ENCODE results near the gene SYT1.
"Not testable (repeated sequence)": the region's sequence is repeated elsewhere in the genome, so short reads cannot be mapped to it uniquely, and the experiment has no call there.

SYT1 gene

DNA sequence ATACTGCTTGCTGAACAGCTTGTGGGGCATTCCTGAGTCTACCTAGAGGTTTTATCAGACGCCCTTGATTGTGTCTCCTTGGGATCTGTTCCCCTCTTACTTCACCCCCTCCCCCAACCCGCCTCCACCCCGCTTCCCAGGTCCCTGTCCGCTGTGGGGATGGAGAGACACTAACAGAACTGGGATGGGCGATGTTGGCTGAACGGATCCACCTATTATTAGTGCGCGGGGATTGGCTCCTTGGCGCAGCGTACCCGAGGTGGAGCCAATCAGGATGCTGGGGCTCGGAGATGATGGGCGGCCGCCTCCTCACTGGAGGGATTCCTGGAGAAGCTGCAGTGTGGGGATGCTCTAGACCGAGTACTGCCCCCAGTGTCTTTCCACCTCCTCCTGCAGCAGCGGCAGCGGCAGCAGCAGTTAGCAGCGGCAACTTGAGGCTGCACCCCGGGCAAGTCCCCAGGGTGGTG is at the start of gene SYT1:
Gene SYT1 (plus strand): TSS at position 372 of the 467 bp plus-strand sequence.
- no peak for DNase-seq

DNA sequence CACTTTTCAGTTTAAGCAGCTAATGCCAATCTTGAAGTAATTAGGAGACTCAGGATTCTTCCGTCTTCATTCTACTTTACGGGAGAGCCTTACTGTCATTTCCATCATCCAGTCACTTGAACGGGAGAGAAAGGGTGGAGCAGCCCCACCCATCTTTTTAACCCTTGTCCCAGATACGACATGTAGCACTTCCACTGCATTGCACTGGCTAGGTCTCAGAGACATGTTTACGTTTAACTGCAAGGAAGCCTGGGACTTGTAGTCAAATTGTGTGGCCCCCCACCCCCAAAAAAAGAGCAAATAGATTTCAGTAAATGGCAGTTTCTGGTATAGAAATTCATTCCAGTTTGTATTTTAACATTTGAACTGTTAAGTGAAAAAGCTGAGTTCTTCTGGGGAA is 46.1 kb upstream of the SYT1 start:
- no peak for DNase-seq

DNA sequence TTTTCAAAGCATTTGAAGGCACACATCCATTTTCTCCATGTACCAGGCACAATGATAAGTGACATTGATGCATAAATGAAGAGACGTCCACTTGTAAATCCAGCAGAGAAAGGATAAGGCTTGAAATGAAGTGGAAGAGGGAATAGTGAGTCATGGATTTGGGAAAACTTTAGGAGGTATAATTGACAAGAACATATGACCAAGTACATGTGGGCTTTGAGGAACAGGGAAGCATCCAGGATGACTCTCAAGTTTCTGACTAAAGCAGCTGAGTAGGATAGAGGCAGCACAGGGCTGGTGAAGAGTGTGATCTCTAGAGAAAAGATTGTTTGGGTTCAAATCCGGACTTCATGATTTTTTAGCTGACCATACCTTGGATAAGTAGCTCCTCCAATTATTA is 43.6 kb upstream of the SYT1 start:
- no peak for DNase-seq

DNA sequence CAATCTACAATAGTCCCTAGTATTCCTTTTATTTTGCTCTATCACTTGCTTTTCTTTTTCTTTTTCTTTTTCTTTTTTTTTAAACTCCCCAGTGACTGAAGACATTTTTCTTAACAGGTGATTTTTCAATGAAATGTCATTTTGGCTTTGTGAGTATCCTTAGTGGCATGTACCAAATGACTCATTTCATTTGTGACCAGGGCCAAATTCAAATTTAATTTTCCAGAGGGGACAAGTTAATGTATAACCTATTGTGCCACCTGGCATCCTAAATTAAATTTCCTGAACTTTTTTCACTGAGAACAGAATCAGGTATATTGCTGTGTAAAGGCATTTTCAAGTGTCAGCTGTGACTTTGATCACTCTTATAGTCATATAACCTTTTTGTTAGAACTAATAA is 39.7 kb upstream of the SYT1 start:
- no peak for DNase-seq

DNA sequence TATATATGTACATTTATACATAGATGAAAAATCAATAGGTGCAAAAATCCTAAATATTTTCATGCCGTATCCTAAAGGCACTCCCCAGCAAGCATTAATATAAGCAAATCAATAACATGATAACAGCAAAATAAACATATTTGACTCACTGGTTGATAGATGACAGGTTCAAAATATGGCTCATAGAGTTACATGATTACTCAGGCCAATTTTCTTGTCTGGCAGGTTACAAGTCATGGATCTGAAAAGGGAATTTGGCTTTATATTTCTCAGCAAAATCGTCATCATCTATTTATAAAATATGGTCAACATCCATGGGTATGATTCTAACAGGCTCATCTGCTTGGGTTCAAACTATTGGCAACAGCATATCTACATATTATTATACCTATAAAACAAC is 34.9 kb upstream of the SYT1 start:
- no peak for DNase-seq

DNA sequence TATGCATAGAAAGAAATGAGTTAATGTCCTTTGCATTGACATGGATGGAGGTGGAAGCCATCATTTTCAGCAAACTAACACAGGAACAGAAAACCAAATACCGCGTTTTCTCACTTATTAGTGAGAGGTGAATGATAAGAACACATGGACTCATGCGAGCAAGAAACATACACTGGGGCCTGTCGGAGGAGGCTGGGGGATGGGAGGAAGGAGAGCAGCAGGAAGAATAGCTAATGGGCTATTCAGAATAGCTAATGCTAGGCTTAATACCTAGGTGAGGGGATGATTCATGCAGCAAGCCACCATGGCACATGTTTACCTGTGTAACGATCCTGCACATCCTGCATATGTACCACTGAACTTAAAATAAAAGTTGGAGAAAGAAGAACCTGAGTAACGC is 29.1 kb upstream of the SYT1 start:
- DNase-seq: no peak

DNA sequence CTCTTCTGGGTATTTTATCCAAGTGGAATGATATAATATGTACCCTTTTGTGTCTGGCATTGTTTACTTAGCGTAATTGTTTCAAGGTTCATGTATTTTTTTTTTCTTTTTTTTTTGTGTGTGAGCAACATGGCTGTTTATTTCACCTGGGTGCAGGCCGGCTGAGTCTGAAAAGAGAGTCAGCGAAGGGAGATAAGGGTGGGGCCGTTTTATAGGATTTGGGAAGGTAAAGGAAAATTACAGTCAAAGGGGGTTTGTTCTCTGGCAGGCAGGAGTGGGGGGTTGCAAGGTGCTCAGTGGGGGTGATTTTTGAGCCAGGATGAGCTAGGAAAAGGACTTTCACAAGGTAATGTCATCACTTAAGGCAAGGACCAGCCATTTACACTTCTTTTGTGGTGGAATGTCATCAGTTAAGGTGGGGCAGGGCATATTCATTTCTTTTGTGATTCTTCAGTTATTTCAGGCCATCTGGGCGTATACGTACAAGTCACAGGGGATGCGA is 24.0 kb upstream of the SYT1 start:
- DNase-seq: not testable (repeated sequence)

DNA sequence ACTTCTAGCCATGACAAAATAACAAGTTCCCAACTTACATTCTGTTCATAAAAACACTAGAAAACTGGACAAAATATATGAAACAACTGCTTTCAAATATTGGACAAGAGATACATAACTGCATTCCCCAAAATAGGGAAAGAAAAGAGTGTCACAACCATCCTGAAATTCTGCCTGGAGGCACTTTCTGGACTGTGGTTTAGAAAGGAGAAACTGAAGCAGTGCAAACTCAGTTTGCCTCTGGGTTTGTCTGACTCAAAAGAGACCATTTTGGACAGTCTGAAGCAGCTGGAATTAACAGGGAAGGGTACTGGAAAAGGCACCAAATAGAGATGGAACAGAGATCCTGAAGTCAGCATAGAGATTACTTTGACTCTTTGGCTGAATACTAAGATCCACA is 11.3 kb upstream of the SYT1 start:
- no peak for DNase-seq

DNA sequence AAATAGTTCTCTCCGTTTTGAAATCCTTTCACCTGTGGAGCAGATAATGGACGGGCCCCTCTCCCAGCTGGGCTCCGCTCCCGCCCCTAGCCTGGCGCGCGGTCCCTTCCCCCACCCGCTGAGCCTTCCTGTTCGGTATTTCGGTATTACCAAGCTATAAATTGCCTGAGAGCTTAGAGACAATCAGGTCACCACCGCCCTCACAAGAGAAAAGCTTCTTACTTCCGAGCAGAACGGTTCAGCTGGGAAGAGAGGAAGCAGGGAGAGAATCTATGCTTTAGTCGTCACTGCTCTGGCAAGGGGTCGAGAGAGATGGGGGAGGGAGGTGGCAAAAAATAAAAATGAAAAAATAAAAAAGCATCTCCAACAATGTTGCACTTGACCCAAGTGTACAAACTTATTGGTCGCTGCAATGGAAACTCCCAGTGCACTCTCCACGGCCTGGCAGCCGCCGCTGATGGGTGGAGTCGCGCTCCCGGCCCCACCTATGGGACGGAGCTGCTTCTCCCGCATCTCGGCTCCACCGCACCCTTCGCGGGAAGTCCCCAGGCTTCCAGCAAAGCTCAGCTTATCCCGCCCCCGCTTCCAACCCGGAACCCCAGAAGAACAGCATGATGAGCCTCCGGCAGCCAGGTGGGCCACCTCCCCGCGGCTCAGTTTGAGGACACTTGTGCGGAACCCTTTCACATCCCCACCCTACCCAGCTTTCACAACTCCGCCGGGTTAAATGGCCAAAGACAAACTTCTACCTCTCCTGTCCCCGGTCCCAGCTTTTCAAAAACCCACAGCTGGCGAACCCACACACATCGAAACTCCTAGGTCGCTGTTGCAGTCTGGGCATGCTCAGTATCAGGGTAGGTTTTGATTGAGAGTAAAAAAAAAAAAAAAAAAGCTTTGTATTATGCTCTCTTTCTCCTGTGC is 832 bp upstream of the SYT1 start:
- DNase-seq: no peak

DNA sequence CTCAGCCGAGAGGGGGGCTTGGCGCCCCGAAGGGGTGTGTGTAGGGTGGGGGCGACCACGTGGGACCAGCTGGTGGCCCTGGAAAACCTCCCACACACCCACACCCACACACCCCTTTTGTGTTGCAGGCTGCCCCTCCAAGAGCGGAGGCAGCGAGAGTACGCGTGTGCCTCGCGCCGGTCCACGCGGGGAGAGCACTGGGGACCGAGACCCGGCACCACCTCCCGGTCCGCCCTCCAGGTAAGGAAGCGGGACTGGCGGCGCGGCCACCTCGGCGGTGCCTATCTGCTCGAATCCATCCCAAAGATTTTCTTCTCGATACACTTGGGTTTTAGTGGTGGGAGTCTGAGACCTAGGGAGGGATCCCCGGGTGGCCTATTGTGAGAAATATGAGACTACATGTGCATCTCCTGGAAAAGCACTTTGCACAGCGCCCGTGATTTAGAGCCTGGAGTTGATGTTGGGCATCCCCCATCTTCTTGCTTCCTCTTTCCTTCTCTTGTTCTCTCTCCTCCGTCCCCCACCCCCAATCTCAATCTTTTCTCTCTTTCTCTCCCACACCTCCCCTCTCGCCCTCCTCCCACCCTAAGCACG is 393 bp downstream of the SYT1 start:
- DNase-seq: no peak

DNA sequence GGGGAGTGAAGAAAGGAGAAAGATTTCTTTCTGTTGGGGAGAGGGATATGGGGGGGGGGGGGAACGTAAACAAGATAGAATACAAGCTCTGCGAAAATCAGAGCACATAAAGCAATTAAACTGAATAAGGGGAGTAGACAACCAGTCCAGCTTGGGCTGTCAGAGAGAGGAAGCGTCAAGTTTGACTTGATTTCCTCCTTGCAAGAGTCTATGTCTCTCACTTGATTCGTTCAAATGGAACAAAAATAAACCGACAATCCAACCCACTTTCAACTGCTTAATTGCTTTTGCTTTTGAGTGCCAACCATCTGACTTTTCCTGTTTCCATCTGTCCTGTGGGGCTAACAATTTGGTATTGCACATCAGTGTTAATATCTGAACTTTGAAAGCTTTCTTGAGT is 942 bp downstream of the SYT1 start:
- DNase-seq: no peak

DNA sequence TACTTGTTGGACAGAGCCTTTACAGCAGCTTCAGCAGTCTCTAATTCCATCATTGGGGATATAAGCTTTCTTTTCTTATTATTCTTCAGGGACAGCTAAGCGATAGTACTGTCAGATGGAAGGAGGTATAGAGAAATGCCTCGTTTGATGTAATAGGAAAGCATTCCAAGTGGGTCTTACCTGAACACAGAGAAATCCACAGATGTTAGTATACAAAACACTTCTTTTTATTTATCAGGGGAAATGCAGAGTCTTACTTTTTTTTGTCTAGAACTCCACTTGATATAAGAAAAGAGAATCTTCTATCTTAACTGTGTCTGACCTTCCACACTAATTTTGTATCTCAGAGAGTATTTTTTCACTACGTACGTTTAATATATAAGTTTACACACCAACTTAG is 1.9 kb downstream of the SYT1 start:
- DNase-seq: no peak

DNA sequence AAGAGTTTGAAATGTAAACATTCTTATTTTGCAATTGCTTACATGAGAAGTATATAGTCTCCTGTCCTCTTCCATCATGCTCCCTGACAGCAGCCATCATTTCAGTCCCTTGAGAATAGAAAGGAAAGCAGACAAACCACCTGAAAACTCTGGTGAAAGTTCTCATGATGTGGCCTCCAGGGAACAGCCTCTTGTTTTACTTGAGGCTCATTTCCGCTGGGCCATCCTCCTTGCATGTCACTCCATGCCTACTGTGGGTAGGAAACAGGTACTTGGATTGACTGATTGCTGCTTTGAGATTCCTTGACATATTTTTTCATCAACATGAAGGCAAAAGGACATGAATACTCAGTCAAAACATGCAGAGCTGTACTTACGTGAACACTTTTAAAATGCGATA is 6.0 kb downstream of the SYT1 start:
- no peak for DNase-seq

DNA sequence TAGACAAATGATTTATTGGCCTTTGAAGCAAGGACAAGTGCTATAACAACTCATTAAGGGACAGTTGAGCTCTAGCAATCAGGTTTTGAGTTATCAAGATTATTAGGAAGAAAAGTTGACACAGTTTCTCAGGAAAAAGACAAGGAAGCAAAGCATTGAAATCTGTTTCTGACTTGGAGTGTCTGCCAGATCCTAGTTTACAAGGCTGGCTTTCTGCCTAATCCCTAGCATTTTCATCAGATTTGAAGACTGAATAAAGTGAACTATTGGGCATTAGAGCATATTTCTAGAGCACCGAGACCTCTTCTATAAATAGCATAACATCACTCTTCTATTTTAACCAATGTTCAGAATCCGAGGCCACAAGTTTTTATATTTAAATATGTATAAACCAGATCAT is 7.0 kb downstream of the SYT1 start:
- DNase-seq: no peak

DNA sequence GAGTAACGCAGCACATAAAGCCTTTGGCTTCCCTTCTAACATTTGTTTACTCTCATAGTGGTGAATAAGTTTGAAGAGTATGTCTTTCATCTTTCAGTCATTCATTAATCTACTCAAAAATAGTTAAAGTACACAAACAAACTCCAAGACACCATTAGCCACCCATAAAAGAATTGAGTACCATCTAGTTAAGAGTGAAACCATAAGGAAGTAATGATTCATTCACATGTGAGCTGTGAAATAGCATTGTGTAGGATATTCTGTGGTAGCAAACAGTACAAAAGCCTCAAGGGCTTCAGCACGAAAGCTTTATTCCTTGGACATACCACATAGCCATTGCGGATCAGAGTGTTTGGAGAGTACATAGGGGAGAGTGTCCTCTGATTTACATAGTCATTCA is 13.9 kb downstream of the SYT1 start:
- DNase-seq: no peak

DNA sequence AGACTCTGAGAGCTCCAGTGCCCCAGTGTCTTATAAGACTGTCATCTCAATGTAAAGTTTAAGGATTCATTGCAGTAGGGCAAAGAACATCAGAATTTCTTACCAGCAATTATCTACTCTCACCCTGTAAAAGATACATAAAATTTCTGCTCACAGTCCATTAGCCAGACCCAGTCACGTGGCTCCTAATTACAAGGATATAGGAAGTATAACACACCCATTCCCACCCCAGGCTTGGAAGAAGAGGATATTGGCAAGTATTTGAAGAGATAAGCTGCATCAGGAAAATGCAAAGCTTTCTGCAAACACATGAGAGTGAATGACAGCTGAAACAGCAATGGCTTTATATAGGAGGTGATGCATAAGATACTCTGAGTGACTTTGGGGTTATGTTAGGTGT is 14.3 kb downstream of the SYT1 start:
- no peak for DNase-seq

DNA sequence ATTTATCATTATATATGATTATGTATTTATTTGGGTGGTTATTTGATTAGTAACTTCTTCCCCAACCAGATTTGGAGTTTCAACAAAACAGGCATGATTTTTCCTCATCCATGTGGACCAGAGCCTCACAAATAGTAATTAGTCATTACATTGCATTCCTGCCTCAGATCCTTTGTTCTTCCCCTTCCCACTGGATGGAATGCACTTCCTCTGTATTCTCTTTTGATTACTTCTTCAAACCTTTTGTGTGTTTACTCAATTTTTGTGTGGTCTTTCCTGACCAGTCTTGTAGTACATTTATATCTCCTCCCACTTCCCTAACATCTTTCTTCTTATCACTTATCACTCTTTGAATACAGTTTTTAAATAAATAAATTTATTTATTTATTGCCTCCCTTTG is 15.5 kb downstream of the SYT1 start:
- no peak for DNase-seq

DNA sequence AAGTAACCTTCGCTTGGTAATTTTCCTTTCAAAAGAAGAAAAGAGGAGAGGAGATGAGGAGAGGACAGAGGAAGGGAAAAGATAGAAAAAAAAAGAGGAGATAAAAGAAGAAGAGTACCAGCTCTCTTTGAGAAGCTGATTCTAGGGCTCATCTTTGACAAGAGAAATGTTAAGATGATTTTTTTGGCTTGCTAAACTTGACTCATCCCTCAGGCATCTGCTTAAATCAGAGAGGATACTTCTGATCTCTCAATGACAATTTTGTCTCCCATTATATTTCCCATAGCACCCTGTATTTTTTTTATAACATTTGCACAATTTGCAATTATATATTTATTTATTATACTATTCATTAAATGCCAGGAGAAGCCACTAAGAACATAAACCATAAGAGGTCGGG is 17.1 kb downstream of the SYT1 start:
- DNase-seq: no peak

DNA sequence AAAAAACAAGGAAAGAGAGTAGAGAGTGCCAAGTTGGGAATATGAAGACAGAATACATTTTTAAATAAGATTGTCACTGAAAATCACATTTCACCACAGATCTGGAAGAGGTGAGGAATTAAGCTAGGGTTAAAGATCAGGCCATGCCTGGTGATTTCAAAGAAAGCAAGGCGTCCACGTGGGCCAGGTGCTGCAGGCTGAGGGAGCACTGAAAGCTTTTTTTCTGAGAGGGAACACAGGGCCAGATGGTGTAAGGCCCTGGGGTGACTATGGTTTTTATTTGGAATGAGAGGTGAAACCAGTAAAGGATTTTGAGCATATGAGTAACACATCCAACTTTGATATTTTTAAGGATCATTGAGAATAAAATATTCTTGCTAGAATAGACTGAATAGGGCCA is 20.9 kb downstream of the SYT1 start:
- no peak for DNase-seq

DNA sequence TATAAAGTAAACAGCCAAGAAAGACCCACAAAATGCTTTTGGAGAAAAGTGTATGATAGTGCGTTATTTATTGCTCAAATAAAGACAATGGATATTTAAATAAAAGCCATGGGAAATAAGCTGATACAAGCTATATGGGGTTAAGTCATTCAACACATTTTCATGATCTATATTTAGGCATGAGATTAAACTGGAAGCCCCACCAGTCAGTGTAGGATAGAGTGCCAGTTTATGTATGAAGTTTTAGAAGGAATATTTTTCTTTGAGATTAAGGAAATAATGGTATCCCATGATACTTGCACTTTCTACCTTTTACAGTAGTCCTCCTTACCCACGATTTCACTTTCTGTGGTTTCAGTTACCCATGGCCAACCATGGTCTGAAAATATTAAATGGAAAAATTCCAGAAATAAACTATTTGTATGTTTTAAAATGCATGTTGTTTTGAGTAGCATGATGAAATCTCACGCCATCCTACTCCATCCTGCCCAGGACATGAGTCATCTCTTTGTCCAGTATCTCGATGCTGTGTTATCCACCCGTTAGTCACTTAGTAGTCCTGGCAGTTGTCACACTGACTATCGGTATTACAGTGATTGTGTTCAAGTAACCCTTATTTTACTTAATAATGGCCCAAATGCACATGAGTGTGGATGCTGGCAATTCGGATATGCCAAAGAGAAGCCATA is 22.3 kb downstream of the SYT1 start:
- no peak for DNase-seq

DNA sequence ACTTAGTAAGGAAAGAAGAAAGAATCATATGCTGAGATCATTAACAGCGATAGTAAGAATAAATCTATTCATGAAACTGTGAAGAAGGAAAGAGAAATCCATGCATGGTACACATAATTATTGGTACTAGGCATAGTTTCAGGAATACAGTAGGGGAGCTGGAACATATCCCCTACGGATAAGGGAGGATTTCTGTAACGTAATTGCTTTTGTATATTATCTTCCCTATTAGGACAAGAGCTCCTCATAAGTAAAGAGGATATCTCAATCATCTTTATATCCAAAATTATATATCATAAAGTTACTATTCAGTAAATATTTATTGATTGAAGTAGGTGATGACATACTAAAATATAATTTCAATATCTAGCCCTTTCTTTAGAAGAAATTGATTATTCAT is 22.9 kb downstream of the SYT1 start:
- DNase-seq: no peak

DNA sequence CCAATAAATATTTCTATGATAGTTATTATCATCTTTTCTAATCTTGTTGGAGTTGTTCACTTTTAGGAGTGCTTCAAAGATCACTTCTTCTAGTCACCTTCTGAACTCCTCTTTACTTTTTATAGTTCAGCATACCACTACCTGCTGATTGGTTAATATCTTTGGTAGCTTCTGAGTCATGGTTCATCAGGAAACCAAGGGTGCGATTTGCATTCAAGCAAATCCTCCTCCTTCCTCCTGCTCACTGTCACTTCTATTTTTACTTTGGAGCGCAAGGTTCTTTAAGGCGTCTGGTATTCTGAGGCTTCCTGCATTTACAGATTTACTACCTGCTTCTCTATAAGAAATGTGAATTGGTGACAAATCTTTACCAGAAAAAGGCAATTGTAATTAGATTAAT is 24.0 kb downstream of the SYT1 start:
- no peak for DNase-seq

DNA sequence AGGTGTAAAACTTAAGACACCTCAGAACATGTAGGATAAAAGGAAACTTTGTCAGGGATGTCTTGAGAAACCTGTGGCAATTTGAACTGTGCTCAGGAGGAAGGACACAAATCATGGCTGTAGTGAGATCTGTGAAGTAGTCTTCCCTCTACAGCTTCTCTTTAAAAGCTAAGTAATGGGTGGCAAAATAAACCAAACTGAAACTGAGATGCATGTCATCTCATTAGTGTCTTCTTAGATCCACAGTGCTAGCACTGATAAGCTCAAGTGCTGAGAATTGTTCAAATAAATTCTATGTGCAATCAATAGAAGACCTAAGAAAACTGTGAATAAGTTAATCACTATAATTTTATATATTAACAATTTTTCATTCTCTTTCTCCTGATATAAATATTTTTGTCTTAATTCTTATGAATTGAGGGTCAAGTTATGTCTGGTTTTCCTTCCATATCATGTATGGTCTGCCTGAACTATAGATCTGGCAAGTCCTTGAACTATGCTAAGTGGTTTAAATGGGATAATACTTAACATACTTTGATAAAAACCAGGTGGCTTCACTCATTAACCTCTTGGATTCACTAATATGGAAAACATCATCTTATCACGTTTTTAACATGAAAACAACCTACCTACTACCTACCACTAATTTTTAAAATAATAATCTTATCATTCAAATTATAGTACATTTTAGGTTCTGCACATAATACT is 27.2 kb downstream of the SYT1 start:
- DNase-seq: no peak

Data from stimulated activated naive CD4-positive, alpha-beta T cell treated with Interleukin-2 at 50 U/mL for 16 hours (primary cell).